Measurements from ENCODE around the gene DLG2.

Gene DLG2

DNA sequence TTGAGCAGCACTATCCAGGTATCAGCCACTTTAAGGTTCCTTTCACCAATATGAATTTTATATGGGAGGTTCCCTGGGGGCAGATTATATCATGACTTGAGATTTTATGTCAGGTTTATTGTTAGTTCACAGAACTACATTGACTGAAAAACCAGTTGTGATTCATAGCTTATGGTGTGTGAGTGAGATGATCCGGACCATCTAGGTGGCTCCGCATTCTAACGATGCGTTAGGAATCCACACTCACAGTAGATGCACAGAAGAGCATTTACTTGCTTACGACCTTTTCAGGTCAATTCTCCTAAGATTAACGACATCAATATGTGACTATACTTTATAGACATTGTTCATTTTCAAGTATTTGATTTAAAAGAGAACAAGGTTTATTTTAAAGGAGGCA lies 1356.7 kb downstream of the DLG2 start:
- H3K9me3 ChIP-seq (ENCODE audit: low read length) = no peaks in the 10 kb centered on the region
- no peaks in the 10 kb centered on the region for H3K36me3 ChIP-seq (ENCODE audit: insufficient read depth, low read length)
- no peaks in the 10 kb centered on the region for H3K4me1 ChIP-seq (ENCODE audit: insufficient read depth, low read length)
- no peak overlapping the region for H2AFZ ChIP-seq (ENCODE audit: low read depth, low read length)
- H3K4me3 ChIP-seq (ENCODE audit: low read length) = no peak overlapping the region
- no peaks in the 10 kb centered on the region for H3K27me3 ChIP-seq (ENCODE audit: insufficient read depth, low read length)

DNA sequence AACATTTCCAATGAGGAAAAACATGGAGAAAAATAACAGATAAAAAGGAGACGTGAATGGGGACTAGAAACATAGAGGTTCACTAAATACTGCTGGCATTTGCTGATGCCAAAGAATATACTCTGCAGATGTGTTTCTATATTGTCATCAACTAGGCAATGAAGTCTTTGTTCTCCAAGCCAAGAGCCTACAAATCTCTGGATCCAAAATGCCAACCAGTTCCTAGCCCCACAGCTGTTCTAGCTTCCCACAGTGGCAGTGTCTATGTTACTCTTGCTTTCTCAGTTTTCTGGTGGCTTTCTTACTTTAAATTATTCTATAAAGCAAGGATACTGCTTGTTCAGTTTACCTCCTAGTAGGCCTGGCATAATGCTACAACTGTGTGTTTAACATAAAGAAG lies 1363.1 kb downstream of the DLG2 start:
- Histone ChIP-seq H3K4me3 (ENCODE audit: low read length) (no peak overlapping the region), H3K4me1 (ENCODE audit: insufficient read depth, low read length) (peaks cover 4% of the 10 kb centered on the region), H2AFZ (ENCODE audit: low read depth, low read length) (no peak overlapping the region), H3K9me3 (ENCODE audit: low read length) (no peaks in the 10 kb centered on the region), H3K36me3 (ENCODE audit: insufficient read depth, low read length) (no peaks in the 10 kb centered on the region), H3K27me3 (ENCODE audit: insufficient read depth, low read length) (no peaks in the 10 kb centered on the region)

DNA sequence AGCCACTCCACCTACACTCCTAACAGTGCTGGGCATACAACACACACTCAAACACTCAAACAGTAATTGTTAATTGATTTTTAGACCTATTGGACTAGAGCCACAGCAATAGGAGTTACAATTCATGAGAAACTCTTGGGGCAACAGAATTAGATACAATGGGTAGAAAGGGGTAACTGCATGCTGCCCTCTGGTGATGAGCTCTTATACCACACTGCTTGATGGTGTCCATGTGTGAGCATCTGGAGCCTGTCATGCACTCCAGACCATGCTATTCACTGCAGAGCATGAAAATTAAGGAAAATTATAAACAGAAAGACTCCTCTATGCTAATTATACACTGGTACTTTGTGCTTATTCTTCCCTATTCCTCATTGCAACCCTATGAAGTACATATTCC lies 1365.4 kb downstream of the DLG2 start:
- H3K4me1 ChIP-seq (ENCODE audit: insufficient read depth, low read length) = peaks cover 4% of the 10 kb centered on the region
- no peak overlapping the region for H2AFZ ChIP-seq (ENCODE audit: low read depth, low read length)
- H3K36me3 ChIP-seq (ENCODE audit: insufficient read depth, low read length) = no peaks in the 10 kb centered on the region
- H3K4me3 ChIP-seq (ENCODE audit: low read length) = no peak overlapping the region
- H3K27me3 ChIP-seq (ENCODE audit: insufficient read depth, low read length) = no peaks in the 10 kb centered on the region
- H3K9me3 ChIP-seq (ENCODE audit: low read length) = no peaks in the 10 kb centered on the region

DNA sequence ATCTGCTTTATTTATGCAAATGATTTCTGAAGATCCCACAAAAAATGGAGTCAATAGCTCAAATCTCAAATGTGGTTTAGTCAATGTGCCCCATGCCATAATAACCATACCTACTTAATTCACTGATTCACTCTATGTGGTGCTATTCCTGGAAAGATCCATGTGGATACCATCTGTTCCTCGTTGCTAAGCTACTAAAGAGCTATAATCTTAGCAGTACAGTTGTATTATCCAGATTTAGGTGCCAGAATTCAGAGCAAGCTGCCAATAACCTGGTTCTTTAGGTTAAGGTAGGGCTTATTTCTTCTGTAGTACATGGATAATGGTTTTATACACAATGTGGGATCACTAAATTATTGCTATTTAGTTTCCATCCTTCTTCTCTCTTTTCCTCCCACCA lies 1366.3 kb downstream of the DLG2 start:
- Histone ChIP-seq H3K9me3 (ENCODE audit: low read length) (no peaks in the 10 kb centered on the region), H3K27me3 (ENCODE audit: insufficient read depth, low read length) (no peaks in the 10 kb centered on the region), H3K36me3 (ENCODE audit: insufficient read depth, low read length) (no peaks in the 10 kb centered on the region), H3K4me1 (ENCODE audit: insufficient read depth, low read length) (peaks cover 4% of the 10 kb centered on the region), H3K4me3 (ENCODE audit: low read length) (no peak overlapping the region), H2AFZ (ENCODE audit: low read depth, low read length) (no peak overlapping the region)

DNA sequence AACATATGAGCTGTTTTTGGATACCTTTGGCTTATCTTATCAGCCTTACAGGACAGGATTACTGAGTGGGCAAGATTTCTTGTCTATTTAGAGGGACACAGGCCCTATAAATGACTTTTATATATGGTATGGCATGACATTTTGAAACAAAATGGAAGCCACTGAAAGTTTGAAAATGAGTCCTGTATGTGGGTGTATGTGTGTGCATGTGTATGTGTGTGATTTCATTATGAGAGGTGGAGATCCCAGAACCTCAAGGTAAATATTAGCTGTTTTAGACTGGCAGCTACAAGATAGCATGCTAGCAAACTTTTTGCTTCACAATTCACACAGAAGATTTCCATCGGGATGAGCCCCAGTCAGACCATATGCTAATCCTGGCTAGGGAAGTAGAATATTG lies 1370.5 kb downstream of the DLG2 start:
- H3K4me3 ChIP-seq (ENCODE audit: low read length) = no peak overlapping the region
- H3K4me1 ChIP-seq (ENCODE audit: insufficient read depth, low read length) = peaks cover 4% of the 10 kb centered on the region
- H3K9me3 ChIP-seq (ENCODE audit: low read length) = no peaks in the 10 kb centered on the region
- H3K36me3 ChIP-seq (ENCODE audit: insufficient read depth, low read length) = no peaks in the 10 kb centered on the region
- H2AFZ ChIP-seq (ENCODE audit: low read depth, low read length) = no peak overlapping the region
- no peaks in the 10 kb centered on the region for H3K27me3 ChIP-seq (ENCODE audit: insufficient read depth, low read length)

DNA sequence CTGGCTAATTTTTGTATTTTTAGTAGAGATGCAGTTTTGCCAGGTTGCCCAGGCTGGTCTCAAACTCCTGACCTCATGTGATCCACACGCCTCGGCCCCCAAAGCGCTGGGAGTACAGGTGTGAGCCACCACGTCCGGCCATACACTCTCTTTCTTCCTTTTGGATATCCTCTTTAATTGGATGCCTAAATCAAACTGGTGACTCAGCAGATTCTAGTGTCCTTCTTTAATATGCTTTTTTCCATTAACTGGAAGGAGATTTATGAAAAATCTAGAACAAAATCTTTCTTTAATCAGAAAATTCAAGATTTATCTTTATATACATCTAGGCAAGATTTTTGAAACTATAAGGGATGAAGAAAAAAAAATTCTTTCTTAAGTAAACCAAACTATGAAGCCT lies 1371.7 kb downstream of the DLG2 start:
- H3K9me3 ChIP-seq (ENCODE audit: low read length) = no peaks in the 10 kb centered on the region
- no peak overlapping the region for H3K4me3 ChIP-seq (ENCODE audit: low read length)
- H3K4me1 ChIP-seq (ENCODE audit: insufficient read depth, low read length) = peaks cover under 1% of the 10 kb centered on the region
- H3K36me3 ChIP-seq (ENCODE audit: insufficient read depth, low read length) = no peaks in the 10 kb centered on the region
- H3K27me3 ChIP-seq (ENCODE audit: insufficient read depth, low read length) = no peaks in the 10 kb centered on the region
- no peak overlapping the region for H2AFZ ChIP-seq (ENCODE audit: low read depth, low read length)

DNA sequence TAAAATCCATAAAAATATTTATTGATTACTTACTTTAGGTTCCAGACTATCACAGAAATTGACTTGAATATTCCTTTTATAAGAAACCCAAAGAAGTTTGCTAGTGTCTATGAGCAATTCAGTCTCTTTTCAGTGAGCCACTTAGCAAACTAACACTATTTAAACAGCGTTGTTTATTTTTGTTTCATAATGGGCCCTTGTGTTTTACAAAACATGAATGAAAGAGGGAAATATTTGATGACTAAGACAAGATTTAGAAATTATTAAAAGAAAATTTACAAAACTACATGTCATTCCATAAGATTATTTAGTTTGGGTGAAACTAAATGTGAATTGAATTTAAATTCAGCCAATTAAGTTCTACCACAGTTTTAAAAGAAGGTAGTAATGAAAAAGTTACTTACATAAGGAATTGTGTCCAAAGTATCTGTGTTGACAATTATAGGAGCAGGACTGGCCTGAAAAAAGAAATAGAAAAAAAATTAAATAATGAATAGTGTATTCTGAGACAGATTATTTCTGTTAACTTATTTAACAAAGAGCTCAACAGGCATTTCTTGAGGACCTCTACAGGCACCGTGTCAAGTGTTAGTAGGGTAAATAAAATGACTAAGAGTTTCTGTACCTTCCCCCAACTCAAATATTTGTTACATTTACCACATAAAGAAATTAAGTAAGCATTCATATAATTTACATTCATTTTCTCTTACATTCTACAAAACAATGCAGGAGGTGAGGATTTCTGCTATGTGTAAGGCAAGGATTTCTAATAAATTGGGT lies 1376.1 kb downstream of the DLG2 start:
- H3K27me3 ChIP-seq (ENCODE audit: insufficient read depth, low read length) = no peaks in the 10 kb centered on the region
- no peaks in the 10 kb centered on the region for H3K9me3 ChIP-seq (ENCODE audit: low read length)
- H3K36me3 ChIP-seq (ENCODE audit: insufficient read depth, low read length) = no peaks in the 10 kb centered on the region
- H3K4me1 ChIP-seq (ENCODE audit: insufficient read depth, low read length) = no peaks in the 10 kb centered on the region
- no peak overlapping the region for H3K4me3 ChIP-seq (ENCODE audit: low read length)
- no peak overlapping the region for H2AFZ ChIP-seq (ENCODE audit: low read depth, low read length)

DNA sequence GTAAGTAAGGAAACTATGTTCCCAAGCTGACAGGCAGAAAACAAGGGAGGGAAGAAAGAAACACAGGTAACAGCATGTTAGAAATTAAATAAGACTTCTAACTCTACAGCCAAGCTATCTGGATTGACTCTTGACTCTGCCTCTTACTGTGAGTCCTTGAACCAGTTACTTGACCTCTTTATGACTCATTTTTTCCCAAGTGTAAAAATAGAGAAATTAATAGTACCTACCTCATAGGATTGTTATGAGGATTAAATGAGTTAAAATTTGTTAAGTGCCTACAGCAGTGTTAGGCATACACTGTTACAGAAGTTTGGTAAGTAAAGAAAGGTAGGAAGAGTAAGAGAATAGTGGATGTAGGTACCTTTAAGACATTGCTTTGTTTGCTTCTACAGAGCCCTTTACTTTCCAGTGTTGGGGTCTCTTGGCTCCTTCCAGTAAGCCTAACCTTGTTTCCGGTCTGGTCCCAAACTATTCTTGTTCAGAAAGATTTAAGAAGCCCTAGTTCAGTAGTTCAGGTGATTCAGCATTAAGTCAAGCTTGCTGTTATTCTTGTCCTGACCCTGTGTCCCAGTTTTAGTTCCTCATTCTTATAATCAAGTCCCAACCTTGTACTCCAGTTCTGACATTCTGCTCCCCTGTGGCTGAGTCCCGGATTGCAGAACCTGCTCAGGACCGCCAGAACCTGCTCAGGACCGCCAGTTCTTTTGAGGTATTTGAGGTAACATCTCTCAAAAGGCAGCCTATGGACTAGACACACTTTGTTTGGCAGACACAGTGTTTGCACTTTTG lies 1377.6 kb downstream of the DLG2 start:
- H2AFZ ChIP-seq (ENCODE audit: low read depth, low read length) = no peak overlapping the region
- H3K36me3 ChIP-seq (ENCODE audit: insufficient read depth, low read length) = no peaks in the 10 kb centered on the region
- H3K4me3 ChIP-seq (ENCODE audit: low read length) = no peak overlapping the region
- H3K4me1 ChIP-seq (ENCODE audit: insufficient read depth, low read length) = no peaks in the 10 kb centered on the region
- no peaks in the 10 kb centered on the region for H3K27me3 ChIP-seq (ENCODE audit: insufficient read depth, low read length)
- no peaks in the 10 kb centered on the region for H3K9me3 ChIP-seq (ENCODE audit: low read length)

DNA sequence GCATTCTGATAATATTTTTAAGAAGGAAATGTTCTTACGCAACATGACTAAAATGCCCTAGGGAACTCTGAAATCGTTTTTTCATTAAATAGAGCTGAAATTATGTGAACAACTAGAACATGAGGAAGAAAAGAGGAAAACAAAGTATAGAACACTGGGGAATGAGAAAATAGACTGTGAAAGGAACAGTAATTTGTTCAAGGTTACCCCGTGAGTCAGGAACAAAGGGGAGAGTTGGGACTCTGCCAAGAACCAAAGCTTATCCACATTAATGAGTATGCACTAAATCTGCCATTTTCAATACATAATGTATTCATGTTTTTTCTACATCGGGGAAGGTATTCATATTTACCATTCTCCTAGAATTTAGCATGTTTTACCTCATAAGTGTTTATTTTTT lies 1379.2 kb downstream of the DLG2 start:
- Histone ChIP-seq H3K4me3 (ENCODE audit: low read length) (no peak overlapping the region), H2AFZ (ENCODE audit: low read depth, low read length) (no peak overlapping the region), H3K27me3 (ENCODE audit: insufficient read depth, low read length) (no peaks in the 10 kb centered on the region), H3K9me3 (ENCODE audit: low read length) (no peaks in the 10 kb centered on the region), H3K4me1 (ENCODE audit: insufficient read depth, low read length) (no peaks in the 10 kb centered on the region), H3K36me3 (ENCODE audit: insufficient read depth, low read length) (no peaks in the 10 kb centered on the region)

DNA sequence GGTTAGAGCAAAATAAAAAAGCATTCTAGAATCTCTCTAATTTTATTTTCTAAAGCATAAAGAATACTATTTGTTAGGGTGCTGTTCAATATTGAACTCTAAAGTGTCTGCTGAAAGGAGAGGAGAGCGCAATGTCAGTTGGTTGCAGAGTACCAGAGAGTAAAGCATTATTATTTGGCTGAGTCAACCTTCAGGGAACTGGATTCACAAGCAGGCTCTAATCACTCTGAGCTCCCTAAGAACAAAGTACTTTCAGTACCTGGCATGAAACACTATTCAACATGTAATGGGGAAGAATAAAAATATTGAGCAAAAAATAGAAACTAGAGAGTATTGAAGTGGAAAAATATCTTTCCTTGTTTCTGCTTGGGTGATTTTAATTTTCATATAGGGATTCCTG lies 1380.0 kb downstream of the DLG2 start:
- H3K36me3 ChIP-seq (ENCODE audit: insufficient read depth, low read length) = no peaks in the 10 kb centered on the region
- no peak overlapping the region for H2AFZ ChIP-seq (ENCODE audit: low read depth, low read length)
- no peak overlapping the region for H3K4me3 ChIP-seq (ENCODE audit: low read length)
- H3K27me3 ChIP-seq (ENCODE audit: insufficient read depth, low read length) = no peaks in the 10 kb centered on the region
- H3K9me3 ChIP-seq (ENCODE audit: low read length) = no peaks in the 10 kb centered on the region
- no peaks in the 10 kb centered on the region for H3K4me1 ChIP-seq (ENCODE audit: insufficient read depth, low read length)

DNA sequence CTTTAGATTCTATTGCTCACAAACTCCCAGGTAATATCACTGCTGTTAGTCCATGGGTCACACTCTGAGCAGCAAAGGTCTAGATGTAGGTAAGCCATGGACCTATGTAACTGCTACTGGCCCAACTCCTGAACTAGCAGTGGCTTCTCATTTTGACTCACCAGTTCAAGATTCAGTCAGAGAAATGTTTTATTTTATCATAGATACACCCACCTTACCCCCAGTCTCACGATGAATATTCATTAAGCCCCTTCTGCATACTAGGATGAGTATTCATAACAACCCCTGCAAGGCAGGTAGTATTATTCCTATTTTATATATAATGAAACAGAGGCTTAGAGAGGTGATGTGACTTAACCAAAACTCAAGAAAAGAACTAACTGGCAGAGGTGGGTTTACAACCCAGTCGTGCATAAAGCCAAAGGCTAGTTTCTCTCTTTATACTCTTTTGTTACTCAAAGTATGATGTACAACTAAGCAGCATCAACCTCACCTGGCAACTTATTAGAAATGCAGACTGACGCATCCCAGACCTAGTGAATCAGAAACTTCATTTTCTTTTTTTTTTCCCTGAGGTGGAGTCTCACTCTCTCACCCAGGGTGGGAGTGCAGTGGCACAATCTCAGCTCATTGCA lies 1383.4 kb downstream of the DLG2 start:
- Histone ChIP-seq H3K4me3 (ENCODE audit: low read length) (no peak overlapping the region), H3K4me1 (ENCODE audit: insufficient read depth, low read length) (no peaks in the 10 kb centered on the region), H2AFZ (ENCODE audit: low read depth, low read length) (no peak overlapping the region), H3K9me3 (ENCODE audit: low read length) (no peaks in the 10 kb centered on the region), H3K27me3 (ENCODE audit: insufficient read depth, low read length) (no peaks in the 10 kb centered on the region), H3K36me3 (ENCODE audit: insufficient read depth, low read length) (no peaks in the 10 kb centered on the region)

DNA sequence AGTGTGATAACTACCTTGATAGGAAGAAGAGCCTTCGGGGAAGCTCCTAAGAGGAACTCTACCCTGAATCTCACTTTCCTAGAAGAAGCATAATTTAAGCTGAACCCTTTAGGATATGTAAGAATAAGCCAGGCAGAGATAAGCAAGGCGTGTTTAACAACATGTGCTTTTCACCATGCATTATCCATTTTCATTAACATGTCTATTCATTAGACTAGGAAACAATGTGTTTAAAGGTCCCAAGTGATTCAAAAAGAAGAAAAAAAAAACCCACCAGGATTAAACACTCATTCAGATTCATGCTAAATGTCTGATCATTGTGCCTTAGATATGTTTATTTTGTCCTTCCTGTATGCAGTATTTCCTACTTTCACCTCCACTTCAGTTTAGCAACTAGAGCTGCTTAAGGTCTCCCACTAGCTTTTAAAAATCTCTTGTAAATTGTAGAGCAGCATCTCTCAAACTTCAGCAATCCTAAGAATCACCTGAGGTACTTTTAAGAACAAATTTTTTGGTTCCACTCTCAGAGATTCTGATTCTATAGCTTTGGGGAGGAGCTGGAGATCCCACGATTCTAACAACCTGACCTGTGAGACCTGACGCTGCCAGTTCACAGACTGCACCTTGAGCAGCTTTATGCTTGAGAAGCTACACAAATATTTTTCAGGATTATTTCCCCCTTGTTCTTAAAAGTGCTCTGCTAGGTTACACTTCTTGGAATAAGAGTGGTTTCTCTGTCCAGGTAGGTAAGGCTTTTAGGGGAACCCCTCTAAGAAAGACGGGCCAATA lies 1385.6 kb downstream of the DLG2 start:
- Histone ChIP-seq H3K27me3 (ENCODE audit: insufficient read depth, low read length) (no peaks in the 10 kb centered on the region), H3K9me3 (ENCODE audit: low read length) (no peaks in the 10 kb centered on the region), H3K36me3 (ENCODE audit: insufficient read depth, low read length) (no peaks in the 10 kb centered on the region), H3K4me1 (ENCODE audit: insufficient read depth, low read length) (no peaks in the 10 kb centered on the region), H2AFZ (ENCODE audit: low read depth, low read length) (no peak overlapping the region), H3K4me3 (ENCODE audit: low read length) (no peak overlapping the region)

DNA sequence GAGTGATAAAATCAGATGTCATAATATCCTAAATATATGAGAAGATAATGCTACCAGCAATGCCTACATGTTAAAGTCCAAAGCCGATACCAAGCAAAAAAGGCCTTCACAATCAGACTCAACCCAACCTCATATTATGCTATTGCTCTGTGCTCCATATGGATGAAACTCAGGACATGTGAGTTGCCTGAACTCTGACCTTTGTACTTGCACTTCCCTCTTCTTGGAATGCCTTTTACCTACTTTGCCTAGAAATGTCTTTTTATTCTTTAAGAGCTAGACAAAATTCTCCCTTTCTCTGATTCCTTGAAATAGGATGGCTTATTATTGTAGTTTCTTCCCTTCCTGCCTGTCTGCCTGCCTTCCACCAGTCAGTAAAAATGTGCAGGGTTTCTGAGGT lies 1386.3 kb downstream of the DLG2 start:
- Histone ChIP-seq H3K9me3 (ENCODE audit: low read length) (no peaks in the 10 kb centered on the region), H3K4me1 (ENCODE audit: insufficient read depth, low read length) (no peaks in the 10 kb centered on the region)

More for the DNA sequence above, 1386.3 kb downstream of the DLG2 start:
- H3K4me3 ChIP-seq (ENCODE audit: low read length) = no peak overlapping the region
- H3K36me3 ChIP-seq (ENCODE audit: insufficient read depth, low read length) = no peaks in the 10 kb centered on the region
- H2AFZ ChIP-seq (ENCODE audit: low read depth, low read length) = no peak overlapping the region
- no peaks in the 10 kb centered on the region for H3K27me3 ChIP-seq (ENCODE audit: insufficient read depth, low read length)

Measured in neuron (in vitro differentiated cells).